ENCODE measurements around the gene USP6NL. TPM values are rescaled to one million over a fixed set of nuclear protein-coding genes. Genes with fewer than 3 reads are reported as not detected.

Gene USP6NL
- total RNA-seq, 1 experiment from 2014 or later = 13.0 TPM

- H3K4me2 ChIP-seq (ENCODE audit: low read length) = no peak overlapping the region
- no TSS peak for BruUV-seq (replicated peaks)
- H3K9me2 ChIP-seq (replicated peaks; ENCODE audit: low read length) = no peaks in the 10 kb centered on the region
- H3F3A ChIP-seq (ENCODE audit: low read length, unreplicated experiment) = no peaks in the 10 kb centered on the region
- no peak overlapping the region for H3K4me3 ChIP-seq (ENCODE audit: low read length)
- no peak for TF ChIP-seq CTCF (conservative IDR thresholded peaks at IDR 0.05; ENCODE audit: low read depth, low read length)
- TF ChIP-seq EZH2phosphoT487 (IDR thresholded peaks at IDR 0.05; ENCODE audit: borderline replicate concordance, low read length) = no peak
- no peak for TF ChIP-seq EZH2 (IDR thresholded peaks at IDR 0.05; ENCODE audit: low read length, unreplicated experiment)
- CTCF ChIA-PET = no interaction called here
- H3K27ac ChIP-seq (ENCODE audit: low read length) = no peak overlapping the region
- POLR2A ChIA-PET (ENCODE audit: unreplicated experiment) = no interaction called here
- no peaks in the 10 kb centered on the region; the same call in 1 of the 2 replicates for H3K36me3 ChIP-seq (ENCODE audit: low read depth, low read length)
- ATAC-seq = no peak
- intact Hi-C loops (cut with micrococcal nuclease) = no loop called here
- no peak overlapping the region for H3K9ac ChIP-seq (ENCODE audit: low read length)
- no peaks in the 10 kb centered on the region for H3K79me2 ChIP-seq (ENCODE audit: low read length)
- H3K27me3 ChIP-seq (ENCODE audit: low read length) = no peaks in the 10 kb centered on the region
- H2AFZ ChIP-seq (ENCODE audit: low read length) = no peak overlapping the region
- DNase-seq = no peak
- H3K9me3 ChIP-seq (ENCODE audit: low read length) = no peaks in the 10 kb centered on the region
- peaks cover 5% of the 10 kb centered on the region; the same call in 1 of the 2 replicates for H3K4me1 ChIP-seq (ENCODE audit: insufficient read depth, low read length)
- no peaks in the 10 kb centered on the region for H4K20me1 ChIP-seq (ENCODE audit: low read length)
Measured at GRCh38 chr10:11469575-11470391, 141.7 kb downstream of the USP6NL start.

GRCh38 chr10:11468126-11468742, 143.2 kb downstream of the USP6NL start:
- no peaks in the 10 kb centered on the region for H3K27me3 ChIP-seq (ENCODE audit: low read length)
- ChIA-PET POLR2A (ENCODE audit: unreplicated experiment) (no interaction called here), CTCF (interaction anchor here (0.6 kb wide), 1 partner anchor 230 kb away, joined by 3 read pairs; no protein-coding TSS in a partner anchor)
- BruUV-seq (replicated peaks) = no TSS peak
- H3K4me3 ChIP-seq (ENCODE audit: low read length) = no peak overlapping the region
- no peaks in the 10 kb centered on the region for H3F3A ChIP-seq (ENCODE audit: low read length, unreplicated experiment)
- intact Hi-C loops (cut with micrococcal nuclease) = no loop called here
- H3K36me3 ChIP-seq (ENCODE audit: low read depth, low read length) = no peaks in the 10 kb centered on the region; the same call in 1 of the 2 replicates
- ATAC-seq (peak; percentile 71), DNase-seq (peak; percentile 45)
- no peaks in the 10 kb centered on the region for H3K79me2 ChIP-seq (ENCODE audit: low read length)
- H3K9me3 ChIP-seq (ENCODE audit: low read length) = no peaks in the 10 kb centered on the region
- no peaks in the 10 kb centered on the region for H3K9me2 ChIP-seq (replicated peaks; ENCODE audit: low read length)
- TF ChIP-seq EZH2 (IDR thresholded peaks at IDR 0.05; ENCODE audit: low read length, unreplicated experiment) = no peak
- no peak overlapping the region for H2AFZ ChIP-seq (ENCODE audit: low read length)
- no peaks in the 10 kb centered on the region for H4K20me1 ChIP-seq (ENCODE audit: low read length)
- H3K4me2 ChIP-seq (ENCODE audit: low read length) = no peak overlapping the region
- H3K9ac ChIP-seq (ENCODE audit: low read length) = no peak overlapping the region
- peaks cover 5% of the 10 kb centered on the region; the same call in 1 of the 2 replicates for H3K4me1 ChIP-seq (ENCODE audit: insufficient read depth, low read length)
- no peak overlapping the region for H3K27ac ChIP-seq (ENCODE audit: low read length)

GRCh38 chr10:11465406-11465805, 146.0 kb downstream of the USP6NL start:
- CTCF ChIA-PET = no interaction called here
- TF ChIP-seq CTCF (conservative IDR thresholded peaks at IDR 0.05; ENCODE audit: low read depth, low read length) = no peak
- TF ChIP-seq EZH2 (IDR thresholded peaks at IDR 0.05; ENCODE audit: low read length, unreplicated experiment) = no peak
- TF ChIP-seq EZH2phosphoT487 (IDR thresholded peaks at IDR 0.05; ENCODE audit: borderline replicate concordance, low read length) = no peak
- BruUV-seq (replicated peaks) = no TSS peak
- ATAC-seq = no peak
- H3K36me3 ChIP-seq (ENCODE audit: low read depth, low read length) = no peaks in the 10 kb centered on the region
- no peaks in the 10 kb centered on the region for H3F3A ChIP-seq (ENCODE audit: low read length, unreplicated experiment)
- no peak overlapping the region for H2AFZ ChIP-seq (ENCODE audit: low read length)
- H3K27me3 ChIP-seq (ENCODE audit: low read length) = no peaks in the 10 kb centered on the region
- no peak overlapping the region for H3K27ac ChIP-seq (ENCODE audit: low read length)
- no peak overlapping the region for H3K9ac ChIP-seq (ENCODE audit: low read length)
- no peak overlapping the region for H3K4me3 ChIP-seq (ENCODE audit: low read length)
- POLR2A ChIA-PET (ENCODE audit: unreplicated experiment) = no interaction called here
- peaks cover 5% of the 10 kb centered on the region; the same call in 1 of the 2 replicates for H3K4me1 ChIP-seq (ENCODE audit: insufficient read depth, low read length)
- H3K79me2 ChIP-seq (ENCODE audit: low read length) = no peaks in the 10 kb centered on the region
- no peaks in the 10 kb centered on the region for H3K9me3 ChIP-seq (ENCODE audit: low read length)
- no peak overlapping the region for H3K4me2 ChIP-seq (ENCODE audit: low read length)
- DNase-seq = no peak
- H4K20me1 ChIP-seq (ENCODE audit: low read length) = no peaks in the 10 kb centered on the region
- no peaks in the 10 kb centered on the region for H3K9me2 ChIP-seq (replicated peaks; ENCODE audit: low read length)
- intact Hi-C loops (cut with micrococcal nuclease) = no loop called here

Measured in PC-3 (cell line).